GM18526 (cell line): ENCODE measurements around the gene NOP58.

Experiments used
- POLR2A ChIP-seq: IDR thresholded peaks from 3 replicates; pipeline ENCODE4 v1.6.1; 2011; ENCODE audit not compliant: insufficient read length; ENCODE audit errors: extremely low read depth

Gene NOP58

GRCh38 chr2:202290316-202290715 is 24.8 kb downstream of the NOP58 start:
- TF ChIP-seq POLR2A, result no peak

- TF ChIP-seq POLR2A, result no peak
Observed at GRCh38 chr2:202290970-202291369, 25.4 kb downstream of the NOP58 start.

- no peak for TF ChIP-seq POLR2A
Observed at GRCh38 chr2:202299712-202300111, 34.1 kb downstream of the NOP58 start.

GRCh38 chr2:202306034-202306433 is 40.5 kb downstream of the NOP58 start:
- no peak for TF ChIP-seq POLR2A

GRCh38 chr2:202307690-202308089 is 42.1 kb downstream of the NOP58 start:
- no peak for TF ChIP-seq POLR2A

- TF ChIP-seq POLR2A, result no peak
Observed at GRCh38 chr2:202311823-202312388, 46.3 kb downstream of the NOP58 start.

GRCh38 chr2:202314116-202314515 is 48.6 kb downstream of the NOP58 start:
- TF ChIP-seq POLR2A, result no peak

- TF ChIP-seq POLR2A, result no peak
Observed at GRCh38 chr2:202317080-202317857, 51.7 kb downstream of the NOP58 start.

GRCh38 chr2:202322435-202322834 is 56.9 kb downstream of the NOP58 start:
- TF ChIP-seq POLR2A, result no peak

- no peak for TF ChIP-seq POLR2A
Observed at GRCh38 chr2:202327858-202328257, 62.3 kb downstream of the NOP58 start.

- TF ChIP-seq POLR2A, result no peak
Observed at GRCh38 chr2:202335791-202336467, 70.4 kb downstream of the NOP58 start.

- no peak for TF ChIP-seq POLR2A
Observed at GRCh38 chr2:202337151-202337550, 71.6 kb downstream of the NOP58 start.

GRCh38 chr2:202337706-202338346 is 72.3 kb downstream of the NOP58 start:
- TF ChIP-seq POLR2A, result no peak

GRCh38 chr2:202339071-202339870 is 73.7 kb downstream of the NOP58 start:
- TF ChIP-seq POLR2A, result no peak

- no peak for TF ChIP-seq POLR2A
Observed at GRCh38 chr2:202344178-202344577, 78.6 kb downstream of the NOP58 start.
